DMS 273 treated with DMSO at 0.1 percent for 48 hours (cell line): ENCODE results near the gene DLG5.

Experiments
- DNase-seq: peaks from one replicate; lab custom pipeline; 2025; lab: John Stamatoyannopoulos, UW

Gene DLG5

GRCh38 chr10:77943121-77943901 lies 16.8 kb upstream of the DLG5 start:
- no peak for DNase-seq

GRCh38 chr10:77941790-77942189 lies 15.2 kb upstream of the DLG5 start:
- no peak for DNase-seq

- DNase-seq, result no peak
Observed at GRCh38 chr10:77940627-77941026, 14.1 kb upstream of the DLG5 start.

- DNase-seq, result no peak
Observed at GRCh38 chr10:77940225-77940624, 13.7 kb upstream of the DLG5 start.

GRCh38 chr10:77939561-77940001 lies 13.0 kb upstream of the DLG5 start:
- peak; percentile 27 for DNase-seq

- DNase-seq, result no peak
Observed at GRCh38 chr10:77936697-77937567, 10.4 kb upstream of the DLG5 start.

GRCh38 chr10:77932016-77932715 lies 5.6 kb upstream of the DLG5 start:
- peak; percentile 17 for DNase-seq

- DNase-seq, result no peak
Observed at GRCh38 chr10:77927402-77928246, 1.1 kb upstream of the DLG5 start.

- no peak for DNase-seq
Observed at GRCh38 chr10:77925795-77926565, 575 bp downstream of the DLG5 start.

- DNase-seq, result no peak
Observed at GRCh38 chr10:77925410-77925794, 1.2 kb downstream of the DLG5 start.

GRCh38 chr10:77922566-77923179 lies 3.9 kb downstream of the DLG5 start:
- no peak for DNase-seq

- DNase-seq, result no peak
Observed at GRCh38 chr10:77922055-77922454, 4.5 kb downstream of the DLG5 start.

- DNase-seq, result no peak
Observed at GRCh38 chr10:77921395-77921794, 5.2 kb downstream of the DLG5 start.

GRCh38 chr10:77920495-77920894 lies 6.1 kb downstream of the DLG5 start:
- no peak for DNase-seq

- DNase-seq, result no peak
Observed at GRCh38 chr10:77919713-77920108, 6.8 kb downstream of the DLG5 start.

GRCh38 chr10:77915319-77916105 lies 11.0 kb downstream of the DLG5 start:
- DNase-seq, result no peak

- no peak for DNase-seq
Observed at GRCh38 chr10:77913090-77913489, 13.5 kb downstream of the DLG5 start.

GRCh38 chr10:77912576-77912975 lies 14.0 kb downstream of the DLG5 start:
- no peak for DNase-seq

GRCh38 chr10:77911535-77912123 lies 14.9 kb downstream of the DLG5 start:
- no peak for DNase-seq
